Right lobe of liver (tissue), 4 donors: ENCODE data around the gene RPRD1B.

Experiments
- CTCF ChIP-seq, 4 donors: fragments of 200-600 bp in 3 of 4; fragments of 450-650 bp in 1 of 4; IDR thresholded peaks; one replicate each; pipeline versions ENCODE4 v1.5.1 to v1.8.0; 2016 to 2022; ENCODE audit warnings: antibody characterized with exemption in 4 of 4, mild to moderate bottlenecking in 2 of 4
- POLR2A ChIP-seq: fragments of 450-650 bp; IDR thresholded peaks from one replicate; pipeline ENCODE4 v1.6.1; 2017; ENCODE audit warnings: antibody characterized with exemption, mild to moderate bottlenecking
- donor health status: DM: no; HTN: no; CAD: no.
- donor health status: DM: no; HTN: no; CAD: no.
- donor health status: DM: no; HTN: yes; CAD: no.

GRCh38 chr20:38139156-38139912 lies 105.8 kb downstream of the RPRD1B start:
- no peak for TF ChIP-seq POLR2A
- TF ChIP-seq CTCF (IDR thresholded peaks at IDR 0.05), result no peak
